CD4-positive, alpha-beta T cell treated with Interleukin-21 for 1 hour (primary cell): ENCODE data around the gene FARSB.
A peak's percentile ranks its signal among the peaks of the same experiment; 100 is the strongest.
"Not testable (repeated sequence)": the region's sequence is repeated elsewhere in the genome, so short reads cannot be mapped to it uniquely, and the experiment has no call there.

Source experiments
- DNase-seq: peaks from one replicate; pipeline ENCODE4 v3.0.0-alpha.2; 2020

Gene FARSB

GRCh38 chr2:222603501-222603900 is 52.4 kb downstream of the FARSB start:
- DNase-seq: no peak

- no peak for DNase-seq
These were observed 57.3 kb downstream of the FARSB start for GRCh38 chr2:222598611-222599010.

- no peak for DNase-seq
These were observed 60.3 kb downstream of the FARSB start for GRCh38 chr2:222595581-222595980.

DNA sequence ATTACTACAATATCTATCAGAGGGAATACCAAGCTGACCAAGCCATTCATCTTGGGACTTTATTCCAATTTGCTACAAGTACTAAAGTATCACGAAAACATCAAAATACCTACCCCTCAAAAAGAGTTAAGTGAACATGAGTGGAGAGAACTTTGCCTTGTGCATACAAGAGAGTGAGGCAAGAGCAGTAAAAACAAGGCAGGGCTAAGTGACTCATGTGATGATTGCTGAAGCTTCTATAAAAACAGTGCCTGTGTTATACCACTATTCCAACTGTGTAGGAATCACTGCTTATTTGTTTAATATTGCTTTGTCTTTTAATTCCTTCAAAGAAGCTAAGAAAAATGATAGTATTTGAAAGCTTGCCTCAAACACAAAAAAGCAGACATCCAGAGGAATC is 61.2 kb downstream of the FARSB start:
- no peak for DNase-seq

GRCh38 chr2:222592176-222592575 is 63.7 kb downstream of the FARSB start:
- DNase-seq: no peak

DNA sequence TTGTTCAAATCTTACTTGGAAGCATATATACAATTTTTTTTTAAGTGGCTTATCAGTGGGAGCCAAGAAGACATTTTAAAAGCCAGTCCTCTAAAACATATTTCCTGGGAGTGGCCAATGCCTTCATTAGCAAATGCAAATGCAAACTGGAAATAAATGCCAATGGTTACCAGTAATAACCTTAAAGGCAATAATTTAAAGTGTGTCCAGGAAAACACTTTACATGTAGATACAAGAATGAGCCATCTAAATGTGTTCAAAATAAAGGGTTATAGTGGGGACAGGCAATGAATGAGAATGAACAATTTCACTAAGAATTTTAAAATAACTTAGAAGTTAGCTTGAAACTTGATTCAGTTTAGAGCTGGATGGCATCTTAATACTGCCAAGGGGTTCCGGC is 64.2 kb downstream of the FARSB start:
- no peak for DNase-seq

- not testable (repeated sequence) for DNase-seq
These were observed 71.3 kb downstream of the FARSB start for GRCh38 chr2:222584589-222584988.

GRCh38 chr2:222582928-222583327 is 73.0 kb downstream of the FARSB start:
- no peak for DNase-seq

DNA sequence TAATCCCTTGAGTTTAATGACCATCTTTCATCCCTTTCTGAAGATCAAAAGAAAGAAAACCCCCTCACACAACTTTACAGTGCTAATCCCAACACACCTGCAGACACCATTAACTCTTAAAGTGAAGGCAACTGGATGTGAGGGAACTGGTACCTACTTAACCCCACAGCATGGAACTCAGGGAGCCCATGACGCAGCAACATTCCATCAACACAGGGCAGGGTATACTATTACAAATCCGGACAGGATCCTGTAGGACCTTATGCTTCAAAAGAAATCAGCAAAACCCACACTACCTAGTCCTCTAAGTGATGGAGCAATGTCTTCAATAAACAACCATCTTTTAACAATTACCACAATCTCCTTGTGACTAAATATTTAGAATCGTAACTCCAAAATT is 78.6 kb downstream of the FARSB start:
- DNase-seq: no peak

- DNase-seq: no peak
These were observed 79.5 kb downstream of the FARSB start for GRCh38 chr2:222576171-222577081.

GRCh38 chr2:222575618-222576017 is 80.3 kb downstream of the FARSB start:
- DNase-seq: no peak

DNA sequence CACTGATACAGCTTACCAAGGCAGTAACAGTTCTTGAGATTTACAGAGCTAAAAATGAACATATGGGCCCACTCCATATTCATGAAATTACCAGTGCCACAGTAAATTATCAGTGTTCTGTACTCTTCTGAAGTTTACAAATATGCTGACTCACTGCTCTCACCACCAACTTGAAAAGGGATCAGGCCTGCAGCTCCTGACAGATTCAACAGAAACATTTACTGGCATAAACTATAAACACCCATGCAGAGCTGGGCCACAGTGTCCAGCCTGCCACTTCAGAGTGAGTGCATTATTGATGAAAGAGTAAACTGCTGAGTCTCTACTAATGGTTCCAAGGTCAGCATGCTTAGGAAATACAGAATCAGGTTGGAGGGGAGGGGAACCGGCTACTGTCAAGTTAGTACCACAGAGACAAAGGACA is 83.1 kb downstream of the FARSB start:
- DNase-seq: no peak

DNA sequence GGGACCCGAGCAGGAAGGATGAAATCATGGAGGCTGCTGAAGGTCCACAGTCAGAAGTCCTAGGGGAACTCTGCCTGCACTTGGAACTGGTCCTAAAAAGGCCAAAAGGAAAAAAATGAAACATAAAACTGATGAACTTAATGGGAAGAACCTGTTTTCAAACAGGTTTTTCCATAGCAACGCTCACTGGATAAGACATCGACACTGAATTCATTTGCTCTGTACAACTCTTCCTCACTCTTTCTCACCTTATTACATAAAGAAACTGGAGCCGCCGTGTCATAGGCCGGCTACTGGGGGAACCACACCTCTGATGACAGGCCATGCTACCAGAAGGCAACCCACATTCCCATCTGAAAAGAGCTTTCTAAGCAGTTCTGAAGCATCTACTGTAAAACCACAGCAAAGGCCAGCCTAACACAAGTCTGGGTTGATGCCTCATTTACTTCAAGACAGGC is 83.6 kb downstream of the FARSB start:
- DNase-seq: no peak

GRCh38 chr2:222569826-222570225 is 86.1 kb downstream of the FARSB start:
- no peak for DNase-seq

DNA sequence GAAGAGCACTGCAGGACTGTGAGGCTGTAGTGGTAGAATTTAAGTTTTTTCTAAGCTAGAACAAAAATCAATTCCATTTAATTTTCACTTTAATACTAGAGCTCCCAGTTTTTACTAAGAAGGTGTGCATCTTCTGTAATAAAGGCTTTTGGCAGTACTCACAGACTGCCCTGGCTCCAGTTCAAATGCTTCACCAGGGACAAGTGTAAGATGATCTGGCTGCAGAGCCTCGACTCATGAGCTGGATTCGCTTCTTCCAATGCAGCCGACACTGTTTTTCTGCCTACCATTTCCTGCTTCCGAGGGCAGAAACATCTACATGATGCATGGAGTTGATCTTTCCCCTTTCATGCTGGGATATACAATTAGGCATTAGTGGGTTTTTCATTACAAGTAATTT is 87.0 kb downstream of the FARSB start:
- no peak for DNase-seq

- DNase-seq: no peak
These were observed 89.7 kb downstream of the FARSB start for GRCh38 chr2:222566229-222566628.

- no peak for DNase-seq
These were observed 92.0 kb downstream of the FARSB start for GRCh38 chr2:222563936-222564335.

DNA sequence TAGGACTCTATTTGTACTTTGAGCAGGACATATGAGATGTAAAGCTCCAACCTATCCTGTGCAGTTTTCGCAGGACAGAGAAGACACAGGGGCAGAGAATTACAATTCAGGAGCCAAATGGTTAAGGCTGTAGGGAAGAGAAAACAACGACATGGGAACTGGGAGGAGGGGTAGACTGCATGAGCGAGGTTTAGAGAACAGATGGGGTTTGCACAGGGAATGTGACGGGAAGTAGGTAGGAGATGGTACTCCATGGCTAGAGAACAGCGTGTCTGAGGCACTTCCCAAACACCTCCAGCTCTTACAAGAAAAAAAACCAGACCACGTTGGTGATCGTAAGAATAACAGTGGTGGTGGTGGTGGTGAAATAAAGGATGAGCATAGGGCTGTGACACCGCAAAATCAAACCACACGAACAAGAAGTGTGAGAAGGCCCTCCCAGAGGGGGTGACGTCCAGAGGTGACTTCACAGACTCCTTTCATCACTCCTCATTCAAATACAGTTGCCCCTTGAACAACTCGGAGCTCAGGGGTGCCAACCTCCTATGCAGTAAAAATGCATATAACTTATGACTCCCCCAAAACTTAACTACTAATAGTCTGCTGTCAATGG is 92.7 kb downstream of the FARSB start:
- no peak for DNase-seq

DNA sequence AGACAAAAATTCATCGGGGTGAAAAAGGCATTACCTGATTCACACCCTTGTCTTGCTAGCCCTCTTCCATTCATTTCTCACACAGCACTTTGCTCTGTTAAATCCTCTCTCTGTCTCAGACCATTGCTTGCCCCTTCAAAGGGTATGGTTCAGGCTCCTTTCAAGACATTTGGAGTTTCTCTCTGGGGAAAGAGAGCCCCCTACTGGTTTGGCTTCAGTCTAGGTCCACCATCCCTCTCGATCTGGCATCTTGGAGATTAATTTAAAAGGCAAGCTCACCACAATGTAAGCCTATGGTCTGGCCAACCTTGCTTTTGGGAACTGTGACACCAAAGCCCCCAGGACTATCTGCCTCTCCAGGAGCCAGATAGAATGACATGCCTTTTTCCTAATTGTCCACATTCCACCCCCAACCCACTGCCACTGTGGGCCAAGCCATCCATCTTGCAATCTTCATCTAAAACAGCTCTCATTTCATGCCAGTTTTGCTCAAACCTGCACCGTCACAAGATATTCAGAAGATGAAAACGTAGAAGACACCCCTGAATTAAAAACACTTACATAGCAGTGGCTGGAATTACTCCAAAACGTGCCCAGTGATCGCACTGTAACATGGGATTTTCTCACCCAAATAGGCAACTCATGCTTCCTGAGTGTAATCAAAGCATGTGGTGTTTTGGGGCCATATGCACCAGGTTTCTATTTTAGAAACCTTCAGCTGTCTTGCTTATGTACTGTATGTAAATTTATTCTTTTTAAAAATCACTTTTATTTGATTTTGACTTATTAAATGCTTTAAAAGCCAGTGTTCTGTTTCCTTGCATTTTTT is 93.9 kb downstream of the FARSB start:
- DNase-seq: peak; percentile 57

DNA sequence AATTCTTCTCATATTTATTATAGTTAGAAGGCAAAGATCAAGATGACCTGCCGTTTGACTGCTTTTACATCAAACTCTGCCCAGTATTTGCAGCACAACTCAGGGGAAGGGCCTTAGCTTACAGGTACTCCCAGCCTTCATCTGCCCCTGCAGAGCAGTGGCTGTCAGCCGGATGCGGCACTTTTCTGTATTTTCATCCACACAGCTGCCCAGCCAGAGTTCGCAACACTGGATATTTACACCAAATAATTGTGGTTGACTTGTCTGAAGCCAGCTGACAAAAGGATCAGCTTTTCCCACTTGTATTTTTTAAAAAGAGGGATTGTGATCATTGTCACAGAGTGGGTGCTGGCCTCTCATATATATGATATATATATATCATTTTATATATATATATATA is 94.7 kb downstream of the FARSB start:
- no peak for DNase-seq

DNA sequence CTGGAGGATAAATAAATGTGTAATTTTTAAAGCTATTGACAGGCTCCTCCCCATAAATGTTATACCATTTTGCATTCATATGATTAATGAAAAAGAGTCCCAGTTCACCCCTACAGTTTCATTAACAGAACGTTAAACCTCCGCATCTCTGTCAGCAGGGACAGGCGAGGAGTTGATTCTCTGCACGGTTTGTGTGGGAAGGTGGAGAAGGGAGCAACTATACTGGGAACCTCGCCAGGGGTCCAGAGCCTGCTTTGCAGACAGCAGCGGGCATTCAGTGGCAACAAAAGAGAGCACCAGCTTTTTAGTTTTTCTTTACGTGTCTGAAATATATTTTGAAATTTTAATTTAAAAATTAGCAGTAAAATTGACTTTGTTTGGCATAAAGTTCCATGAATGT is 101.4 kb downstream of the FARSB start:
- DNase-seq: no peak

DNA sequence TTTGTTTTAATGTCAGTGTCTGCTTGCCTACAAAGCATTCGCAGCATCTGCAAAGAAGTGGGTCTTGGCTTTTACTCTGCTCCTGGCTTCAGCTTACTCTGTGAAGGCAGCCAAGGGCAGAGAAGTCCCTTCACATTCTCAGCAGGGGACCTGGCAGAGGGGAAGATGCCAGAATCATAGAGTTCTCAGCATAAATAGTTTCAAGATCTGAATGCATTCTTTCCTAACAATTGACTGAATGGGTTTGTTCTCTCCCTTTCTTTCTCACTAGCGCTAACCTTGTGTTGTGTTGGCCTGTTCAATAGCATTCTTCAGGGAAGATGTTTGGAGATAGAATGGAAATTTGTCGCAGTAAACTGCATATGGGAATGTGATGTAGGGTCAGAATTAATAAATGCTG is 106.9 kb downstream of the FARSB start:
- DNase-seq: no peak

GRCh38 chr2:222547083-222547482 is 108.8 kb downstream of the FARSB start:
- DNase-seq: no peak
